ENCODE measurements around the gene TENM3. TPM values are rescaled to one million over a fixed set of nuclear protein-coding genes. Genes with fewer than 3 reads are reported as not detected.

TENM3 gene
- total and polyA plus RNA-seq, 12 donors: 2.6 to 54.4 (median 42.8) TPM

- no peak for DNase-seq
- WGBS, 4 donors: 85 to 94% (median 90%) methylated on average over 2 of the region's 2 CpGs
- H3K4me1 ChIP-seq (replicated peaks in 1 of 2): no peaks in the 10 kb centered on the region
- H3K27me3 ChIP-seq: no peaks in the 10 kb centered on the region
- no peak for TF ChIP-seq CTCF (IDR thresholded peaks at IDR 0.05)
- TF ChIP-seq POLR2A (IDR thresholded peaks at IDR 0.05): no peak
- H3K9me3 ChIP-seq (replicated peaks in 1 of 3): no peaks in the 10 kb centered on the region
- H3K4me3 ChIP-seq: no peak overlapping the region
- H3K27ac ChIP-seq: no peak overlapping the region
- intact Hi-C loops (cut with DNase I): no loop called here
- no peaks in the 10 kb centered on the region for H3K36me3 ChIP-seq (replicated peaks in 1 of 2)
These were observed 182.1 kb downstream of the TENM3 start for GRCh38 chr4:182425302-182425701.

- 61 to 85% (median 69%) methylated on average over 1 of the region's 1 CpG for WGBS, 4 donors
- TF ChIP-seq POLR2A (IDR thresholded peaks at IDR 0.05) (no peak), CTCF (IDR thresholded peaks at IDR 0.05) (no peak)
- H3K9me3 ChIP-seq (replicated peaks in 1 of 3): no peaks in the 10 kb centered on the region
These were observed 183.7 kb downstream of the TENM3 start for GRCh38 chr4:182426901-182427300.

GRCh38 chr4:182427554-182427953 lies 184.4 kb downstream of the TENM3 start:
- no peaks in the 10 kb centered on the region for H3K36me3 ChIP-seq (replicated peaks in 1 of 2)
- H3K9me3 ChIP-seq (replicated peaks in 1 of 3): no peaks in the 10 kb centered on the region
- intact Hi-C loops (cut with DNase I): no loop called here
- TF ChIP-seq POLR2A (IDR thresholded peaks at IDR 0.05) (no peak), CTCF (IDR thresholded peaks at IDR 0.05) (no peak)
- H3K4me1 ChIP-seq (replicated peaks in 1 of 2): no peaks in the 10 kb centered on the region
- no peak overlapping the region for H3K4me3 ChIP-seq
- 87 to 89% (median 88%) methylated on average over 2 of the region's 2 CpGs for WGBS, 4 donors
- no peak for DNase-seq
- no peaks in the 10 kb centered on the region for H3K27me3 ChIP-seq
- H3K27ac ChIP-seq: no peak overlapping the region

More at GRCh38 chr4:182426901-182427300, 183.7 kb downstream of the TENM3 start:
- DNase-seq: no peak
- intact Hi-C loops (cut with DNase I): no loop called here
- H3K36me3 ChIP-seq (replicated peaks in 1 of 2): no peaks in the 10 kb centered on the region
- no peak overlapping the region for H3K4me3 ChIP-seq
- H3K27ac ChIP-seq: no peak overlapping the region
- H3K27me3 ChIP-seq: no peaks in the 10 kb centered on the region
- H3K4me1 ChIP-seq (replicated peaks in 1 of 2): no peaks in the 10 kb centered on the region

GRCh38 chr4:182429896-182430295 lies 186.7 kb downstream of the TENM3 start:
- Histone ChIP-seq H3K27me3 (no peaks in the 10 kb centered on the region), H3K4me3 (no peak overlapping the region), H3K27ac (no peak overlapping the region), H3K36me3 (replicated peaks in 1 of 2) (no peaks in the 10 kb centered on the region), H3K4me1 (replicated peaks in 1 of 2) (no peaks in the 10 kb centered on the region), H3K9me3 (replicated peaks in 1 of 3) (no peaks in the 10 kb centered on the region)
- 84 to 92% (median 87%) methylated on average over 8 of the region's 8 CpGs for WGBS, 4 donors
- intact Hi-C loops (cut with DNase I): no loop called here
- TF ChIP-seq POLR2A (IDR thresholded peaks at IDR 0.05): no peak
- TF ChIP-seq CTCF (IDR thresholded peaks at IDR 0.05): no peak
- no peak for DNase-seq

All from adrenal gland (tissue), 12 donors.